Natural killer cell treated with Interleukin-12 subunit alpha and Interleukin-12 subunit beta and Interleukin-15 and Interleukin-18, amount 100 ng/mL, for 72 hours (primary cell): ENCODE measurements around the gene PRIMA1. TPM values are rescaled to one million over a fixed set of nuclear protein-coding genes. Genes with fewer than 3 reads are reported as not detected.
"Not testable (repeated sequence)": the region's sequence is repeated elsewhere in the genome, so short reads cannot be mapped to it uniquely, and the experiment has no call there.

ENCODE experiments used
- ATAC-seq, 2 donors: fragments of 150-1000 bp; cut with Tn5 transposase in 1 of 2; sonication (Bioruptor Pico), chemical (Tn5 transposase) in 1 of 2; 2 replicates each; pipeline ENCODE4 v1.10.0; 2021
- DNase-seq: peaks from one replicate; pipeline ENCODE4 v3.0.0; 2022; ENCODE audit warnings: low spot score
- H3K27ac Mint-ChIP-seq, 2 donors: 1 replicate in 1 of 2; 2 replicates in 1 of 2; pipeline ENCODE4 v1.8.0; 2022; ENCODE audit warnings: mixed read lengths in 2 of 2, mild to moderate bottlenecking in 1 of 2, moderate library complexity in 1 of 2
- H3K27me3 Mint-ChIP-seq, 2 donors: 1 replicate in 1 of 2; 2 replicates in 1 of 2; pipeline ENCODE4 v1.8.0; 2022; ENCODE audit warnings: mixed read lengths in 2 of 2
- H3K36me3 Mint-ChIP-seq: one replicate; pipeline ENCODE4 v1.8.0; 2022; ENCODE audit warnings: mixed read lengths
- H3K4me1 Mint-ChIP-seq, 2 donors: 1 replicate in 1 of 2; 2 replicates in 1 of 2; pipeline ENCODE4 v1.8.0; 2022; ENCODE audit warnings: low read depth in 2 of 2, mixed read lengths in 2 of 2, mild to moderate bottlenecking in 1 of 2
- H3K4me3 Mint-ChIP-seq: one replicate; pipeline ENCODE4 v1.8.0; 2022; ENCODE audit warnings: mixed read lengths
- H3K9me3 Mint-ChIP-seq: 2 replicates; pipeline ENCODE4 v1.8.0; 2022; ENCODE audit warnings: mixed read lengths
- total RNA-seq, 2 donors: library from RNA; stranded (reverse); gene quantifications; one replicate each; pipeline ENCODE4 v1.2.3, GENCODE V29; 2022

PRIMA1 gene
- total RNA-seq, 2 donors from 2014 or later: not detected

- H3K36me3 Mint-ChIP-seq, DNase-seq, H3K4me1 Mint-ChIP-seq, H3K4me3 Mint-ChIP-seq, H3K9me3 Mint-ChIP-seq, ATAC-seq, H3K27ac Mint-ChIP-seq: not testable (repeated sequence)
- H3K27me3 Mint-ChIP-seq: peaks cover 5 to 23% of the 10 kb centered on the region in 2 donors
Observed at GRCh38 chr14:93809491-93810420, 21.5 kb upstream of the PRIMA1 start.

- no peak overlapping the region for H3K4me3 Mint-ChIP-seq
- H3K4me1 Mint-ChIP-seq: no peaks in the 10 kb centered on the region
- H3K36me3 Mint-ChIP-seq: no peaks in the 10 kb centered on the region
- DNase-seq (no peak), ATAC-seq (no peak)
- no peak overlapping the region for H3K27ac Mint-ChIP-seq
- no peaks in the 10 kb centered on the region for H3K9me3 Mint-ChIP-seq
- peaks cover 10 to 13% of the 10 kb centered on the region in 2 donors for H3K27me3 Mint-ChIP-seq
Observed at GRCh38 chr14:93804654-93805053, 16.4 kb upstream of the PRIMA1 start.

GRCh38 chr14:93803408-93804318 lies 15.4 kb upstream of the PRIMA1 start:
- H3K4me1 Mint-ChIP-seq: no peaks in the 10 kb centered on the region
- H3K27ac Mint-ChIP-seq: no peak overlapping the region
- H3K27me3 Mint-ChIP-seq: peaks cover 16 to 23% of the 10 kb centered on the region in 2 donors
- DNase-seq: no peak
- ATAC-seq: no peak
- no peak overlapping the region for H3K4me3 Mint-ChIP-seq
- H3K9me3 Mint-ChIP-seq: no peaks in the 10 kb centered on the region
- no peaks in the 10 kb centered on the region for H3K36me3 Mint-ChIP-seq

GRCh38 chr14:93799989-93800921 lies 12.0 kb upstream of the PRIMA1 start:
- ATAC-seq: no peak
- no peaks in the 10 kb centered on the region for H3K36me3 Mint-ChIP-seq
- no peak overlapping the region for H3K4me3 Mint-ChIP-seq
- no peaks in the 10 kb centered on the region for H3K4me1 Mint-ChIP-seq
- no peaks in the 10 kb centered on the region for H3K9me3 Mint-ChIP-seq
- H3K27me3 Mint-ChIP-seq: peaks cover 16 to 26% of the 10 kb centered on the region in 2 donors
- no peak overlapping the region for H3K27ac Mint-ChIP-seq
- DNase-seq: no peak

GRCh38 chr14:93799617-93799988 lies 11.3 kb upstream of the PRIMA1 start:
- DNase-seq (no peak), ATAC-seq (no peak)
- Mint-ChIP-seq H3K4me1 (no peaks in the 10 kb centered on the region), H3K27ac (no peak overlapping the region), H3K9me3 (no peaks in the 10 kb centered on the region), H3K4me3 (no peak overlapping the region), H3K36me3 (no peaks in the 10 kb centered on the region), H3K27me3 (peaks cover 16 to 26% of the 10 kb centered on the region in 2 donors)

- no peak for DNase-seq
- Mint-ChIP-seq H3K27ac (no peak overlapping the region), H3K27me3 (peaks cover 16 to 37% of the 10 kb centered on the region in 2 donors), H3K4me1 (no peaks in the 10 kb centered on the region), H3K9me3 (no peaks in the 10 kb centered on the region), H3K36me3 (no peaks in the 10 kb centered on the region), H3K4me3 (no peak overlapping the region)
- no peak for ATAC-seq
Observed at GRCh38 chr14:93797536-93797935, 9.3 kb upstream of the PRIMA1 start.

GRCh38 chr14:93797071-93797470 lies 8.8 kb upstream of the PRIMA1 start:
- H3K4me1 Mint-ChIP-seq: no peaks in the 10 kb centered on the region

GRCh38 chr14:93794756-93795155 lies 6.5 kb upstream of the PRIMA1 start:
- no peak overlapping the region for H3K4me3 Mint-ChIP-seq
- no peaks in the 10 kb centered on the region for H3K9me3 Mint-ChIP-seq
- ATAC-seq (no peak), DNase-seq (no peak)
- no peak overlapping the region for H3K27ac Mint-ChIP-seq
- H3K27me3 Mint-ChIP-seq: peaks cover 30 to 57% of the 10 kb centered on the region in 2 donors
- H3K36me3 Mint-ChIP-seq: no peaks in the 10 kb centered on the region
- H3K4me1 Mint-ChIP-seq: no peaks in the 10 kb centered on the region

More at GRCh38 chr14:93797071-93797470, 8.8 kb upstream of the PRIMA1 start:
- Mint-ChIP-seq H3K27ac (no peak overlapping the region), H3K9me3 (no peaks in the 10 kb centered on the region), H3K4me3 (no peak overlapping the region), H3K36me3 (no peaks in the 10 kb centered on the region), H3K27me3 (peaks cover 17 to 42% of the 10 kb centered on the region in 2 donors)
- ATAC-seq: no peak
- DNase-seq: no peak

- Mint-ChIP-seq H3K27me3 (peaks cover 31 to 54% of the 10 kb centered on the region in 2 donors), H3K36me3 (no peaks in the 10 kb centered on the region), H3K4me3 (no peak overlapping the region), H3K4me1 (peaks cover 0 to 2% of the 10 kb centered on the region in 2 donors), H3K27ac (no peak overlapping the region), H3K9me3 (no peaks in the 10 kb centered on the region)
- DNase-seq: no peak
- ATAC-seq: no peak
Observed at GRCh38 chr14:93793555-93794324, 5.5 kb upstream of the PRIMA1 start.

GRCh38 chr14:93792391-93792790 lies 4.1 kb upstream of the PRIMA1 start:
- Mint-ChIP-seq H3K9me3 (no peaks in the 10 kb centered on the region), H3K27ac (no peak overlapping the region), H3K4me1 (peaks cover 0 to 2% of the 10 kb centered on the region in 2 donors), H3K4me3 (no peak overlapping the region), H3K36me3 (no peaks in the 10 kb centered on the region), H3K27me3 (peaks cover 36 to 59% of the 10 kb centered on the region in 2 donors)
- DNase-seq: no peak
- no peak for ATAC-seq

- Mint-ChIP-seq H3K27ac (no peak overlapping the region), H3K9me3 (no peaks in the 10 kb centered on the region), H3K27me3 (peaks cover 42 to 58% of the 10 kb centered on the region in 2 donors), H3K4me1 (peaks cover 0 to 2% of the 10 kb centered on the region in 2 donors), H3K4me3 (no peak overlapping the region), H3K36me3 (no peaks in the 10 kb centered on the region)
- ATAC-seq: no peak
- no peak for DNase-seq
Observed at GRCh38 chr14:93790966-93791365, 2.7 kb upstream of the PRIMA1 start.

- no peak overlapping the region for H3K27ac Mint-ChIP-seq
- H3K36me3 Mint-ChIP-seq: no peaks in the 10 kb centered on the region
- no peak for DNase-seq
- peaks cover 48 to 68% of the 10 kb centered on the region in 2 donors for H3K27me3 Mint-ChIP-seq
- no peaks in the 10 kb centered on the region for H3K9me3 Mint-ChIP-seq
- H3K4me3 Mint-ChIP-seq: no peak overlapping the region
- ATAC-seq: no peak
- peaks cover 0 to 2% of the 10 kb centered on the region in 2 donors for H3K4me1 Mint-ChIP-seq
Observed at GRCh38 chr14:93789228-93790130, 1.2 kb upstream of the PRIMA1 start.
